ENCODE data around the gene NEUROD4.

NEUROD4 gene

DNA sequence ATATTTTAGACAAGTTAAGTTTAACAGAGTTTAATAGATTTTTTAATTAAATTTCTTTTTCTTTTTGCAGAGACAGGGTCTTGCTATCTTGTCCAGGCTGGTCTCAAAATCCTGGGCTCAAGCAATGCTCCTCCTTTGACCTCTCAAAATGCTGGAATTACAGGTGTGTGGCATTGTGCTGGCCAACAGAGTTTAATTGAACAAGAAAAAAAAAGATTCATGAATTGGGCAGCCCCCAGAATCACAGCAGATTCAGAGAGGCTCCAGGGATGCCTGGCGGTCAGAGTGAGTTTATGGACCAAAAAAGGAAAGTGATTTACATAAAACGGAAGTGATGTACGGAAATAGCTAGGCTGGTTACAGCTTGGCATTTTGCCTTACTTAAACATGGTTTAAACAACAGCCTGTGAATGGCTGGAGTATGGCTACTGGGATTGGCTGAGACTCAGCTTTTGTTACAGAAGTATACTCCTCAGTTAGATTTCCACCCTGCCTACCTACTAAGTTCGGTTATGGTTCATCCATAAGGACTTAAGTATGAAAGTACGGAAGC, 20.7 kb upstream of the NEUROD4 start:
- no peak for DNase-seq

DNA sequence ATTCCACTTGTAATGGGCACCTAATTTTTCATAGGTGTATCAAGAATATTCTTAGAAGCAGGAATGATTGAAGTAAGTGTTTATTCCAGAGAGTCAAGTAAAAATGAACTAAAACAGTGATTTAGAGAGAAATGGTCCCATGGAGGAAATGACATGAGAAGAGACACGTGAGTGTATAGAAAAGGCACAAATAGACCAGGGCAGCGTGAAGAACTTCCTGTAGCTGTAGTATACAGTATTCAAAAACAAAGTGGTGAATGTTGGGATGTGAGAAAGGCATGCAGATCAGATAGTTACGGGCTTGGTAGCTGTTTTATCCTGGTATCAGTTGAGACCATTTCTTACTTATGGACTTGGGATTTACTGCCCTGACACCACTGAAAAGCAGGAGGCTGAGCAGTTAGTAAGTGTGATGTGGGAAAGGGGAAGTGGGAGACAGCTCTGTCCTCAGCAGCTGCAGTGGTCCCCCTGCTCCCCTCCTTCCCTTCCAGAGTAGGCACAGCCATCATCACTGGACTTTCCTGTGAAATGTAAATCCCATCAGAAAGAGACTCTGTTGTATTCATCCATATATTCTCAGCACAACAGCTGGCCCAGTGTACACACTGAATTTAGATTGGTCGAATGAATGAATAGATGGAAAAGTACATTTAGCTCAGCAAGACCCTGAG, 18.4 kb upstream of the NEUROD4 start:
- DNase-seq: no peak

DNA sequence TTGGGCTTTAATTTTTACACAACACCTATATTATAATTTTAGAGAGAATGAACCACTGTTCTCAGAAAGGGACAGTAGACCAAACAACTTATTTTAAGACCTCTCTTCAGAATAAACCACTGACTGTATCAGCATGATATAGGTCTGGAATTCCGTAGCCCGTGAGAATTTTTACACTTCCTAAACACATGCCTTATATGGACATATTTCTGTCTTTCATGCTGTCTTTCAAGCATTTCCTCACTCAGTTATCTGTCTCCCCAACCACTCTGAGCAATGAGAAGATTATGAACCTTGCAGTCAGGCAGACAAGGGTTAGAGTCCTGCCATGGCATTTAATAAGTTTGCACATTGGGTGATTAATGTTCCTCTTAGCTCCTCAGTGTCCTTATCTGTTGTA, 17.4 kb upstream of the NEUROD4 start:
- no peak for DNase-seq

GRCh38 chr12:55008944-55009585, 10.7 kb upstream of the NEUROD4 start:
- no peak for DNase-seq

GRCh38 chr12:55017416-55017925, 2.3 kb upstream of the NEUROD4 start:
- DNase-seq: no peak

- DNase-seq: no peak
These were observed 4.8 kb downstream of the NEUROD4 start for GRCh38 chr12:55024575-55024974.

DNA sequence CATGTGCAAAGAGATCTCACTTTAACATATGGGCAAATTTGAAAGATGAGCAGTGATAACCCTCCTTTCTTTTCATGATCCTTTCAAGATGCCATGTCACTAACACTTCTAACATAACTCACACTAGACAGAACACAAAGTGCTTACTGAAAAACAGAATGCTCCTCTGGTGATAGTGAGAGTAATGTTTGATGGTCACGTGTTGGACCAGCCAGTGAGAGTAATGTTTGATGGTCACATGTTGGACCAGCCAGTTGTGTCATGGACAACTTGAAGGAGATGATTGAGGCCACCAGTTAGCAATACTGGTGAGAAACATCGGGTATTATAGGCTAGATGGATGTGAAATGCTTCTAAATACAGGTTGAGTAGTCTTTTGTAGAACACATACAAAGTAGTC, 5.7 kb downstream of the NEUROD4 start:
- DNase-seq: no peak

DNA sequence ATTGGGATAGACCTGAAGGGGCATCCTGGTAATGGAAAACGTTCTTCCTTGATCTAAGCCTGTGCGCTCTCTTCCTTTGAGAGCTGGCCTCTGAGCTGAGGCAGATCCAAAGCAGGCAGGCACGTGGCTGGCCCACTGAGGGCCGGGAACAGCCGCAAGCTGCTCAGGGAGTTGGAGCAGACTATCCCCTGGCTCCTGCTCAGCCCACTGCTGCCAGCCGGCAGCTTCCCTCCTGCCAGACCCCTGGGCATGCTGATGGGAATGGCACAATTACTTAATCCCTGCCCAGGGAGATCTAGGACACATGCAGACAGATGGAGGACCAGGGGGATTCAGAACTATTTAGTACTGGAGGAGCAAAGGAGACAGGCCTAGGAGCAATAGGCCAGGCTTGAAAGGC, 14.4 kb downstream of the NEUROD4 start:
- no peak for DNase-seq

GRCh38 chr12:55036326-55037115, 16.7 kb downstream of the NEUROD4 start:
- DNase-seq: no peak

GRCh38 chr12:55037351-55037987, 17.7 kb downstream of the NEUROD4 start:
- no peak for DNase-seq

- no peak for DNase-seq
These were observed 19.9 kb downstream of the NEUROD4 start for GRCh38 chr12:55039395-55040354.

DNA sequence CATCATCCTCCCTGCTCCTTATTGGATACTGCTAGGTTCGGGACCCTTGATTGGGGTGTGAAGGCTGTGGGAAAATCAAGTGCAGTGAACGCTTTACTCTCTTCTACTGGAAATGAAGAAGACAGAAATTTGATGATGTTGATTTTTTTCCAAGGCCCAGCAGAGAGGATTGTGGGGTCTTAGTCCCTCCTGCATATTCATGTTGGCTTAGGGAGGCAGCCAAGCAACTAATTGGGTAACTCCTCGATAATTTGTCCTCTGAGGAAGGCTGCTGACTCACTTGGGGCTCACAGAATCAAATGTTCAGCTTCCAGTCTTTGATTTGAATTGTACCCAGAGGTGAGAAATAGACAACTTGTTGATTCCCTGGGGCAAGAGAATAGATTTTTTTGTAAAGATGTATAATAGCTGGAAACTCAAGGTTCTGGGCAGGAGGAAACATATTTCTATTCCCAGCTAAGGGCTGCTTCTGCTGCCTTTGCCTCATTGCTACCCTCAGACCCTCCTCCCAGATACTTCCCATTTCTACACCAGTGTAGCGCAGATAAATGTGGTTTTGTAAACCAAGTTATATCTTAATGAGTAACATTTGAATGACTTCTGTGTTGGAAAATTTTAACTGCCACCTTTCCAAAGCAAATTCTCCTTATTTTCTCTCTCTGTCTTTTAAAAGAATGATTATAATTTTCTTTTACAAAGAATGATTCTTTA, 21.7 kb downstream of the NEUROD4 start:
- DNase-seq: no peak

DNA sequence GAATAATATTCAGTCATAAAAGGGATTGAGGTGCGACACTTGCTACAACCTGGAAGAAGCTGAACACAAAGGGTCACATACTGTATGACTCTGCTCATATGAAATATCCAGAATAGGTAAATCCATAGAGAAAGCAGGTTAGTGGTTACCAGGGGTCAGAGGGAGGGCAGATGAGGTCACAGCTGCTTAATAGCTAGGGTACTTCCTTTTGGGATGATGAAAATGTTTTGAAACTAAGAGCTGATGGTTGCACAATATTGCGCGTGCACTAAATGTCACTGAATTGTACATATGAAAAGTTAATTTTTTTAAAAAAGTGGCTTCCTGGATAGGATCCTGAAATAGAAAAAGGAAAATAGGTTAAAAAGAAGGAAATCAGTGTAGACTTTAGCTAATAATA, 23.8 kb downstream of the NEUROD4 start:
- DNase-seq: no peak

DNA sequence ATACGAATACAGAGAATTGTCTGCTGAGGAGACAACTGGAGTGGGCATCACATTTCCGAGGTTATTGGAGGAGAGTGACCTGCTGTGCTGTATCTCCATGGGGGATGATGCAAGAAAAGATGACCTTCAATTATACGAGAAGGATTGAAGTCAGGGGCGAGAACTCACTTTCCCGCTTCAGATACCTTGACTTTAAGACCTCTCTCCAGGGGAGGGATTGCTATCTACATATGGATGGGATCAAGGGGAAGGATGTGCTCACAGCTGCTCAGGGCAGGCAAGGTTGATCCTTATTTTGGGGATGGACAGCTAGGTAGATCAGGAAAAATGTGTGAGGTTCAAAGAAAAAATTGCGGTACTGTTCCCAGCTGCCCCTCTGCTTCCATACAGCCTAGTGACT, 24.4 kb downstream of the NEUROD4 start:
- no peak for DNase-seq

DNA sequence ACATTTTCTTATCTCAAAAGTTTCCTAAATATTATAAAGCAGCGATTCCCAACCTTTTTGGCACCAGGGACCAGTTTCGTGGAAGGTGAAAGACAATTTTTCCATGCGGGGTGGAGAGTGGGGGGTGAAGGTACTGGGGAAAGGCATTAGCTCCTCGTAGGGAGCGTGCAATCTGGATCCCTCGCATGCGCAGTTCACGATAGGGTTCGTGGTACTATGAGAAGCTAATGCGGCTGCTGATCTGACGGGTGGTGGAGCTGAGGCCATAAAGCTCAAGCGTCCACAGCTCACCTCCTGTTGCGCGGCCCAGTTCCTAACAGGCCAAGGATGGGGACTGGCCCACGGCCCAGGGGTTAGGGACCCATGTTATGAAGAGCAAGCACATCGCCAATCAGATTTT, 29.9 kb downstream of the NEUROD4 start:
- DNase-seq: no peak

GRCh38 chr12:55051197-55051947, 31.6 kb downstream of the NEUROD4 start:
- no peak for DNase-seq

DNA sequence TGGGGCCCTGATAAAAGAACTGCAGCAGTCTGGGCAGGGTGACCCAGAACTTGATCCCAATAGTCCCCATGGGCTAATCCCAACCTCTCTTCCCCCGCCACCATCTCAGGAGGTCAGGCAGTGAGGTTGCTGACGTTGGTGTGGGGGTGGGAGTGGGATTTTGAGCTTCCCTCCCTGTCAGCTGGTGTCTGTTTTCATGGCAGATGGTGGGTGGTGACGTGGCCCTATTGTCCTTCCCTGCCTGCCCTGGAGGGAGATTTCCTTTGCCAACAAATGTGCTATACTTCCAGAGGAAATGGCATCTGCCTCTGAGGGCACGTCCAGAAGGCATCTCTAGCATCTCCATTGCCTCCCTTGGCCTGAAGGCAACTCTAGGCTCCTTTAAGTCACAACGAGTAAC, 37.7 kb downstream of the NEUROD4 start:
- no peak for DNase-seq

DNA sequence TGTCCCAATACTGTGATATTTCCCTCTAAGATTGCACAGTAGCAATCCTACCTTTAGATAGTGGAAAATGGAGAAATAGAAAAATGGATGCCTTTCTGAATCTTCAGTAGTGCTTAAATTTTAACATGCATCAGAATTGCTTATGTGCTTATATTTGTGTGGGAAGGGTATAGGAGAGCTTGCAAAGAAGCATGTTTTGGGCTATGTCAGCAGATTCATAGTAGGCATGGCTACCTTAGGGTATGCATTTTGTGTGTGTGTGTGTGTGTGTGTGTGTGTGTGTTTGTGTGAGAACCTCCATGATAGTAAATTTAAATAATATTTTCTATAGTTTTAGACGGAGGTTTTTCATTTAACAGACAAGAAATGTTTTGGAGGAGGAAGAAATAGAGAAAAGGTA, 38.3 kb downstream of the NEUROD4 start:
- no peak for DNase-seq

- no peak for DNase-seq
These were observed 39.0 kb downstream of the NEUROD4 start for GRCh38 chr12:55058776-55059175.

DNA sequence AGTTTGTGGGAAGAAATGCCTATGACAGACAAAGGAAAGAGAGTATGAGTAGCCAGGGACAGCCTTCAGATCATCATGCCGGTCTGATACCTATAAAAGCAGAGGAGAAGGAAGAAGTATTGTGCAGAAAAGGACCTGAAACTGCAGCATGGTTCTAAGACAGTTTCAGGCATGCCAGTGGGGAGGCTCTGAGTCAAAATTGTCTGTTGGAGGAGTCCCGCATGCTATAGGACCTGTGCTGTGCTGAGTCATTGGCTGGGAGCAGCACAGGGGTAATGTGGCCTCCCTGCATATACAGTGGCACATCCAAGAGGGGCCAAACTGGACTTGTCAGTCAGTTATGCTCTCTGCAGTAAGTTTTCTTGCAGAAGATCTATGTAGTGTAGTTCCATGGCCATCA, 40.7 kb downstream of the NEUROD4 start:
- DNase-seq: peak; percentile 68

Measured in stimulated activated CD4-positive, alpha-beta T cell treated with anti-CD3 and anti-CD28 coated beads, Interleukin-15, amount 100 ng/mL, for 24 hours (primary cell).